D721Med (cell line): ENCODE results near the gene ADAMTS17.

Source experiments
- DNase-seq: peaks from one replicate; pipeline ENCODE4 v3.0.0; 2011; ENCODE audit warnings: low spot score; ENCODE audit not compliant: insufficient read length
- FAIRE-seq: peaks from 2 replicates; lab custom pipeline; 2011; peaks lifted over from hg19 to GRCh38; lab: Jason Lieb, UNC
- CTCF ChIP-seq: IDR thresholded peaks from 2 replicates; pipeline ENCODE4 v1.5.1; 2012; ENCODE audit warnings: mild to moderate bottlenecking, control low read depth; ENCODE audit not compliant: insufficient read depth; ENCODE audit errors: missing control alignments

The ADAMTS17 gene

DNA sequence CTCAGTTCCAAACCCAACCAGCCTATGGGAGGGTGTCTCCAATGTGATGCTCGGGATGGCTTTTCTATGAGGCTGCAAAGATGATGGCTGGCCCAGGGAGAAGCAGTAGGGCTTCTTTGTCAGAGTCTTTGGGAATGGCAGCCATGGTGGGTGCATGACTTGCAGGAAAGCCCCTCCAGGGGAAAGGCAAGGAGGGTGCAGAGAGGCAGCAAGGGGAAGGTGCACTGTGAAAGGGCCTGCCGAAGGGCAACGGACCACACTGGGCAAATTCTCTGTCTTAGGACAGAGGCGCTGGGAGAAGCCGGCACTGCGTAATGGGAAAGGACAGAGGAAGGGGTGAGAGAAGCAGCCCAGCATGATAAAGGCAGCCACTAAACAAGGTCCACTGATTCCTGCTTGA, 305.8 kb downstream of the ADAMTS17 start:
- FAIRE-seq (no peak), DNase-seq (no peak)
- no peak for TF ChIP-seq CTCF

DNA sequence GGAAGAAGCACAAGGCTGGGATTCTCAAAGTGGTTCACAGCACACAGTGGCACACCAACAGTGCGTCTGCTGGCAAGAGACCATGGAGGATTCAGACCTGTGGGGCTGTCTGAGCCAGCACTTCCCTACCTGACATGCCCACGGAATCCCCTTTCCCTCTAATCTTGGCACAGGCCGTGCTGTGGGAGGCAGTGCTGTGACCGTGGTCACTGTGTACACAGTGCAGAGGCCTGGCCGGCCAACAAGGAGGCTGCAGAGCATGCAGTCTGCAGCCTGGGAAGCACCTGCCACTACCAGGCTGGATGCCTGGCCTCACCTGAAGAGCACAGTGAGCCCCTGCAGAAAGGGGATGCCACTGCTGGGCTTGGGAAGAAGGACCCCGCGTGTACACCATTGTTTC, 307.6 kb downstream of the ADAMTS17 start:
- TF ChIP-seq CTCF: no peak
- FAIRE-seq (no peak), DNase-seq (no peak)

DNA sequence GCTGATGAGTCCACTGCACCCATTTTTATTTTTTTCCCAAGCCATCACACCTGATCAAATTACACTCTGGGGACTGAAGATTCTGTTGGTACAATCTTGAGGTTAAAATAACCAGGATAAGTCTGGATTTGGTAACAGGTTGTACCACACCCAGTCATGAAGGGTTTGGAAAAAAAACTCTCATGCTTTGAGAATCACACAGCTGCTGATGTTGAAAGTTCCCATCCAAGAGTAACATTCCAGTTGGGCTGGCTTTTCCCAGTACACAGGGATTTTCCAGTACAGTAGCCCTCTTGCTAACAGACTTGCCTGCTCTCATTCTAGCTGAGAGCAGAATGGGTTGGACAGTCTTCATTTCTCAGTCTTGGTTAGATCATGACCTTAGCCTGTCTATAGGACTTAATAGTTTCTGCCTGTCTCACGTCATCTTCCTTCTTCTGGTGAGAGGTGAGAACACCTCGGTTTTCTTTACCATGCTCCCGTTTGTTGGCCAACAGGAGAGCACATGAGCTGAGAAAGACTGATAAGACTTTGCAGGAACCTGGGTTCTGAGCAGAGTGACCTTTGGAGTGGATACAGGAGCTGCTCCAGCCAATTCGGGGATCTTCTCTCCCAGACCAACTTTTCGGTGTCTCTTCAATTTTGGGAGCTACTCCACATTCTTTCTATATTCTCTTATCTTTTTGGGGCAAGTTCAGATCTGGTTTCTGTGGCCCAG, 308.5 kb downstream of the ADAMTS17 start:
- TF ChIP-seq CTCF: no peak
- FAIRE-seq: no peak

GRCh38 chr15:100032358-100033085, 309.3 kb downstream of the ADAMTS17 start:
- TF ChIP-seq CTCF: no peak
- DNase-seq (no peak), FAIRE-seq (no peak)

More for the DNA sequence above, 308.5 kb downstream of the ADAMTS17 start:
- no peak for DNase-seq

GRCh38 chr15:100031665-100032357, 310.0 kb downstream of the ADAMTS17 start:
- TF ChIP-seq CTCF: no peak
- FAIRE-seq (no peak), DNase-seq (no peak)

DNA sequence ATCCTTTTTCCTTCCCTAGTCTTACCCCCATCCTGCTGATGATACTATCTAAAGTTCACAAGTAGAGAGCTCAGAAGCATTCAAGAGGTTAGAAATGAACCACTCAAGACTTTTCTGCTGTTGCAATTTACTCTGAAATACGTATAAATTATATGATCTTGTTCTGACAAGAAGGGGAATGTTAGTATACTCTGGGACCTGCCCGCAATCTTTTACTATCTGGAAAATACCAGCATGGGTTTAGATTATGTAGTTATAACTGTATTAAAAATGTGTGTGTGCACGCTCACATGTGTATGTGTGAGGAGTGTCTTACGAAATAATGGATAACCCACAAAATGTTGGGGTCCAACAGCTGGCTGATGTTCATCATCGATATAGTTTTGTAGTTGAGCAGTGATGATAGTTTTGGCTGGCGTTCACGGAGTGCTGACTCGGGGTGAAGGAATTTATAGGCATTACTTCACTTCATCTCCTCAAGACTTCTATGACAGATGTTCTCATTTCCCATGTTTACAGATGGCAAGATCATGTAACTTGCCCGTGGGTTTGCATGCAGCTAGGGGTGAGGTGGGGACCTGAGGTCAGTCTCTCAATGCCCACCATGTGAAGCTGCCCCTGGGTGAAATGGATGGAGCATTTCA, 311.1 kb downstream of the ADAMTS17 start:
- FAIRE-seq (no peak), DNase-seq (no peak)
- no peak for TF ChIP-seq CTCF
